B cell (primary cell): ENCODE data around the gene TEKT4.
"Not testable (repeated sequence)": the region's sequence is repeated elsewhere in the genome, so short reads cannot be mapped to it uniquely, and the experiment has no call there.

Experiments
- EZH2 ChIP-seq: IDR thresholded peaks from 2 replicates; pipeline ENCODE4 v1.6.1; 2012; ENCODE audit warnings: borderline replicate concordance, low read depth, mild to moderate bottlenecking, moderate library complexity, low read length; ENCODE audit not compliant: insufficient read depth, poor library complexity, severe bottlenecking
- TF ChIP-seq, protein P1 (sequence below): fragments of 200-600 bp; IDR thresholded peaks from one replicate; pipeline ENCODE4 v1.8.0; 2022; ENCODE audit warnings: antibody characterized with exemption, mild to moderate bottlenecking

DNA sequence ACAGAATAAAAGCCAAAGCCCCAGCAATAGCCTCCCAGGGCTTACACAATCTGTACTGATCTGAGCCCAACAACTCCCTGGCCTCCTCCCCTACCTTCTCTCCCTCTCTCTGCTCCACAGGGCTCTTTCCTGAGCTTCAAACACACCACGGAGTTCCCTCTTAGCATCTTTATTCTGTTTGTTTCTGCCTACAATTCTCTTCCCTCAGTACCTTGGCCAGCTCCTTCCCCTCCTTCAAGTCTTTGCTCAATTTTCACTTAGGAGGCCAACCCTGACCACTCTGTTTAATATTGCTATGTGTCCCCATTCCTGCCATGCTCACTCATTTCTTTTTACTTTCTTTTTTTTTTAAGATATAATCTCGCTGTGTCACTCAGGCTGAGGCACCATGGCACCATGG, 53.8 kb downstream of the TEKT4 start:
- TF ChIP-seq, protein P1, sequence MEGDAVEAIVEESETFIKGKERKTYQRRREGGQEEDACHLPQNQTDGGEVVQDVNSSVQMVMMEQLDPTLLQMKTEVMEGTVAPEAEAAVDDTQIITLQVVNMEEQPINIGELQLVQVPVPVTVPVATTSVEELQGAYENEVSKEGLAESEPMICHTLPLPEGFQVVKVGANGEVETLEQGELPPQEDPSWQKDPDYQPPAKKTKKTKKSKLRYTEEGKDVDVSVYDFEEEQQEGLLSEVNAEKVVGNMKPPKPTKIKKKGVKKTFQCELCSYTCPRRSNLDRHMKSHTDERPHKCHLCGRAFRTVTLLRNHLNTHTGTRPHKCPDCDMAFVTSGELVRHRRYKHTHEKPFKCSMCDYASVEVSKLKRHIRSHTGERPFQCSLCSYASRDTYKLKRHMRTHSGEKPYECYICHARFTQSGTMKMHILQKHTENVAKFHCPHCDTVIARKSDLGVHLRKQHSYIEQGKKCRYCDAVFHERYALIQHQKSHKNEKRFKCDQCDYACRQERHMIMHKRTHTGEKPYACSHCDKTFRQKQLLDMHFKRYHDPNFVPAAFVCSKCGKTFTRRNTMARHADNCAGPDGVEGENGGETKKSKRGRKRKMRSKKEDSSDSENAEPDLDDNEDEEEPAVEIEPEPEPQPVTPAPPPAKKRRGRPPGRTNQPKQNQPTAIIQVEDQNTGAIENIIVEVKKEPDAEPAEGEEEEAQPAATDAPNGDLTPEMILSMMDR: not testable (repeated sequence)
- not testable (repeated sequence) for TF ChIP-seq EZH2
